GM12878 (cell line): ENCODE measurements around the gene TTL. TPM values are rescaled to one million over a fixed set of nuclear protein-coding genes. Genes with fewer than 3 reads are reported as not detected.

Source experiments
- ATAC-seq: fragments of 200-7000 bp; cut with Tn5 transposase; 3 replicates; pipeline ENCODE4 v1.9.1; 2020; ENCODE audit warnings: mild to moderate bottlenecking, moderate library complexity
- BruUV-seq: library from RNA; stranded (reverse); fragments of 400-500 nt; replicated peaks from 2 replicates; lab custom pipeline; 2021; lab: Mats Ljungman, UMichigan
- CTCF ChIA-PET: fragments of 300-600 bp; sonication (Branson Sonifier 250); formaldehyde crosslinking; extraction: SDS; loops from one replicate; lab custom pipeline; 2021; ENCODE audit warnings: inconsistent platforms; lab: Yijun Ruan, JAX
- POLR2A ChIA-PET: fragments of 350-600 bp; formaldehyde crosslinking; extraction: SDS; loops from one replicate; lab custom pipeline; 2021; ENCODE audit warnings: inconsistent platforms; lab: Charles Lee
- RAD21 ChIA-PET: fragments of 300-600 bp; sonication (Branson Sonifier 250); formaldehyde crosslinking; loops from one replicate; lab custom pipeline; 2023; ENCODE audit warnings: antibody characterized with exemption; ENCODE audit not compliant: unreplicated experiment; lab: Charles Lee
- SMC1A ChIA-PET: fragments of 300-600 bp; sonication (Branson Sonifier 250); formaldehyde crosslinking; loops from one replicate; lab custom pipeline; 2023; ENCODE audit not compliant: unreplicated experiment, uncharacterized antibody; lab: Charles Lee
- DNase-seq: peaks from one replicate; pipeline ENCODE4 v3.0.0-alpha.2; 2011; ENCODE audit warnings: low read depth, low spot score
- FAIRE-seq: peaks from 3 replicates; lab custom pipeline; 2011; peaks lifted over from hg19 to GRCh38; lab: Jason Lieb, UNC
- H2AFZ ChIP-seq: 2 replicates; pipeline ENCODE4 v1.6.0; 2011; ENCODE audit warnings: low read depth, low read length, control low read depth; ENCODE audit not compliant: control insufficient read depth
- H3K27ac ChIP-seq: 2 replicates; pipeline ENCODE4 v1.5.1; 2011; ENCODE audit warnings: control low read depth; ENCODE audit not compliant: control insufficient read depth, insufficient read depth
- H3K27me3 ChIP-seq, 2 experiments: replicated peaks in 1 of 2; 2 replicates each; pipeline versions ENCODE4 v1.6.0 to v1.6.1; 2011; ENCODE audit warnings: low read length in 1 of 2; ENCODE audit not compliant: control insufficient read depth in 2 of 2, insufficient read depth in 2 of 2
- H3K36me3 ChIP-seq, 2 experiments: 2 replicates each; pipeline ENCODE4 v1.5.1; 2011; ENCODE audit warnings: low read length in 1 of 2; ENCODE audit not compliant: control insufficient read depth in 2 of 2, insufficient read depth in 2 of 2
- H3K4me1 ChIP-seq: 2 replicates; pipeline ENCODE4 v1.6.1; 2011; ENCODE audit warnings: mild to moderate bottlenecking, low read length, moderate library complexity, mixed read lengths; ENCODE audit not compliant: control insufficient read depth, insufficient read depth
- H3K4me2 ChIP-seq: 2 replicates; pipeline ENCODE4 v1.6.0; 2011; ENCODE audit warnings: control low read depth; ENCODE audit not compliant: control insufficient read depth, insufficient read depth
- H3K4me3 ChIP-seq: fragments of 200-600 bp; sonication (generic); 2 replicates; pipeline ENCODE4 v1.5.1; 2016
- H3K79me2 ChIP-seq: 2 replicates; pipeline ENCODE4 v1.6.0; 2011; ENCODE audit warnings: low read length; ENCODE audit not compliant: control insufficient read depth, insufficient read depth
- H3K9ac ChIP-seq: 2 replicates; pipeline ENCODE4 v1.8.0; 2011; ENCODE audit warnings: low read length, control low read depth, mixed read lengths; ENCODE audit not compliant: control insufficient read depth, insufficient read depth
- H3K9me3 ChIP-seq: replicated peaks from 3 replicates; pipeline ENCODE4 v1.5.1; 2011; ENCODE audit warnings: mild to moderate bottlenecking, low read length; ENCODE audit not compliant: control insufficient read depth, insufficient read depth
- H4K20me1 ChIP-seq: 2 replicates; pipeline ENCODE4 v1.6.0; 2011; ENCODE audit not compliant: control insufficient read depth, insufficient read depth
- ETV6 ChIP-seq, 2 experiments: fragments of 450-650 bp in 1 of 2; IDR thresholded peaks in 1 of 2; conservative IDR thresholded peaks in 1 of 2; 2 replicates each; pipeline ENCODE4 v1.6.1; 2014; ENCODE audit warnings: antibody characterized with exemption in 1 of 2, borderline replicate concordance in 1 of 2, low read depth in 1 of 2, mild to moderate bottlenecking in 1 of 2, moderate library complexity in 1 of 2
- FOS ChIP-seq: IDR thresholded peaks from 3 replicates; pipeline ENCODE4 v1.6.1; 2011; ENCODE audit warnings: borderline replicate concordance; ENCODE audit not compliant: insufficient read length; ENCODE audit errors: extremely low read depth
- GATAD2B ChIP-seq: fragments of 450-650 bp; conservative IDR thresholded peaks from 2 replicates; pipeline ENCODE4 v1.6.1; 2017; ENCODE audit warnings: low read depth, mild to moderate bottlenecking, moderate library complexity
- NFIC ChIP-seq: IDR thresholded peaks from 2 replicates; pipeline ENCODE4 v1.6.1; 2012; ENCODE audit warnings: low read depth, mild to moderate bottlenecking, inconsistent platforms, low read length, moderate library complexity
- NR2C1 ChIP-seq: fragments of 450-650 bp; IDR thresholded peaks from 2 replicates; pipeline ENCODE4 v1.6.1; 2017; ENCODE audit warnings: antibody characterized with exemption, mild to moderate bottlenecking, moderate library complexity
- NR2C2 ChIP-seq: IDR thresholded peaks from 2 replicates; pipeline ENCODE4 v1.6.1; 2011; ENCODE audit warnings: borderline replicate concordance, low read depth; ENCODE audit not compliant: control insufficient read depth, insufficient read length
- POLR2AphosphoS5 ChIP-seq: IDR thresholded peaks from 2 replicates; pipeline ENCODE4 v1.6.1; 2011; ENCODE audit warnings: mild to moderate bottlenecking, low read length, inconsistent platforms
- RCOR1 ChIP-seq: conservative IDR thresholded peaks from 2 replicates; pipeline ENCODE4 v1.6.1; 2012; ENCODE audit warnings: low read depth, low read length, improper control_type of control experiment
- RELB ChIP-seq: fragments of 450-650 bp; IDR thresholded peaks from 2 replicates; pipeline ENCODE4 v1.6.1; 2017; ENCODE audit warnings: low read depth, mild to moderate bottlenecking, moderate library complexity
- SIX5 ChIP-seq: IDR thresholded peaks from 2 replicates; pipeline ENCODE4 v1.6.1; 2011; ENCODE audit warnings: mild to moderate bottlenecking, low read depth, low read length, moderate library complexity; ENCODE audit not compliant: severe bottlenecking
- TCF12 ChIP-seq: IDR thresholded peaks from 2 replicates; pipeline ENCODE4 v1.6.1; 2011; ENCODE audit warnings: low read depth, mild to moderate bottlenecking, low read length
- TCF3 ChIP-seq: IDR thresholded peaks from 2 replicates; pipeline ENCODE4 v1.6.1; 2012; ENCODE audit warnings: low read depth, mild to moderate bottlenecking, low read length, borderline replicate concordance; ENCODE audit not compliant: insufficient read depth
- ZBED1 ChIP-seq: IDR thresholded peaks from 2 replicates; pipeline ENCODE4 v1.6.1; 2016; ENCODE audit warnings: borderline replicate concordance
- ZNF592 ChIP-seq: fragments of 450-650 bp; IDR thresholded peaks from 2 replicates; pipeline ENCODE4 v1.6.1; 2017; ENCODE audit warnings: mild to moderate bottlenecking, moderate library complexity
- ZNF622 ChIP-seq: fragments of 450-650 bp; IDR thresholded peaks from 2 replicates; pipeline ENCODE4 v1.6.1; 2017; ENCODE audit warnings: mild to moderate bottlenecking, inconsistent platforms
- WGBS: methylation state at CpG from one replicate; pipeline ENCODE4 v1.1.6; 2016; ENCODE audit warnings: low lambda C conversion rate; ENCODE audit not compliant: insufficient replicate concordance, insufficient coverage; ENCODE audit errors: missing lambda C conversion rate; 5-methylcytosine and 5-hydroxymethylcytosine counted together
- in situ Hi-C: fragments of 300-500 bp; cut with MboI; formaldehyde crosslinking; loops from 9 replicates; pipeline ENCODE4 v1.14.3; 2018; ENCODE audit warnings: mixed read lengths
- intact Hi-C: fragments of 100-400 bp; cut with micrococcal nuclease; formaldehyde crosslinking; loops from one replicate; pipeline ENCODE4 v1.14.2; 2022; ENCODE audit not compliant: unreplicated experiment
- polyA plus RNA-seq, 11 experiments: library from polyadenylated mRNA; depleted of rRNA in 4 of 11; unstranded in 6 of 11; stranded (reverse) in 5 of 11; fragments of >200 nt; fragmentation: Nextera tagmentation in 4 of 11; fragmentation: Illumina TruSeq in 1 of 11; extraction: Ambion mirVana in 4 of 11; extraction: Trizol in 1 of 11; gene quantifications; 1 replicate in 1 of 11; 2 replicates in 10 of 11; pipeline versions ENCODE4 v1.2.1 to v1.2.3, GENCODE V29; 2011 to 2016; ENCODE audit warnings: inconsistent platforms in 2 of 11, missing spikeins in 2 of 11, low read depth in 1 of 11
- total RNA-seq, 4 experiments: library from RNA; depleted of rRNA in 3 of 4; stranded (reverse); fragments of >200 nt in 3 of 4; fragmentation: Illumina TruSeq in 1 of 4; extraction: Trizol in 1 of 4; gene quantifications; 2 replicates each; pipeline versions ENCODE4 v1.2.1 to v1.2.3, GENCODE V29; 2013 to 2021
- TF ChIP-seq, protein P1 (sequence below): fragments of 450-650 bp; IDR thresholded peaks from 2 replicates; pipeline ENCODE4 v1.6.1; 2014; ENCODE audit warnings: mild to moderate bottlenecking
- TF ChIP-seq, protein P2 (sequence below): fragments of 150-350 bp; IDR thresholded peaks from 2 replicates; pipeline ENCODE4 v1.6.1; 2014; ENCODE audit warnings: mild to moderate bottlenecking, low read depth, low read length

Gene TTL
- total and polyA plus RNA-seq, 10 of the 15 experiments (the other 5 are each of a cell fraction or from before 2014, with no cell fraction given): 3.9 to 27.1 (median 16.1) TPM

DNA sequence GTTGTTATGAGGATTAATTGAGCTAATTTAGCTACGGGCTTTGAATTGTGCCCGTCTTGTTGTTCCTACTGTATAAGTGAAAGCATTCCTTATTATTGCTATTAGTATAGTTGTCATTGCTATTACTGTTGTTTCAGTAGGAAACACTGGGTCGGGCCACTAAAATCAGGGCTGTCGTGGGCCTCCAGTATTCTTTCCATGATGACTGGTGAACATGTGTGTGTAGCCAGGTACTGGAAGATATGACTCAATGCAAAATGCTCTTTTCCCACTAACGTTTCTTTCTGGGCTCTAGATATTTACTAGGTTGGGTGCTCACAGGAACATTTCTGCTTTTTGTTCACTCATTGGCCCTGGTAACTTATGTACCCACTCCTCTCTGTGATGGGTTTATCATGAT is 4.9 kb downstream of the TTL start:
- ATAC-seq (no peak), FAIRE-seq (no peak), DNase-seq (no peak)
- Histone ChIP-seq H3K27ac (no peak overlapping the region), H3K9me3 (no peaks in the 10 kb centered on the region), H2AFZ (no peak overlapping the region), H3K4me1 (peaks cover 10% of the 10 kb centered on the region), H3K36me3 (peaks cover 0 to 2% of the 10 kb centered on the region in 2 experiments; a peak in 2 of 4 replicates), H3K4me3 (no peak overlapping the region), H3K4me2 (no peak overlapping the region), H3K9ac (no peak overlapping the region), H3K79me2 (peaks cover 14% of the 10 kb centered on the region), H3K27me3 (no peaks in the 10 kb centered on the region), H4K20me1 (no peaks in the 10 kb centered on the region)
- 34% methylated on average over 5 of the region's 5 CpGs for WGBS
- ChIA-PET RAD21 (no interaction called here), POLR2A (no interaction called here), CTCF (interaction anchor here (0.6 kb wide), 1 partner anchor 51 kb away, joined by 3 read pairs; no protein-coding TSS in a partner anchor), SMC1A (interaction anchor here (0.8 kb wide), 1 partner anchor 15 kb away, joined by 3 read pairs; no protein-coding TSS in a partner anchor)
- intact Hi-C loops: no loop called here
- in situ Hi-C loops: no loop called here
- no TSS peak for BruUV-seq
- TF ChIP-seq POLR2AphosphoS5 (no peak), TCF12 (no peak), RCOR1 (no peak), FOS (no peak), ZNF592 (no peak), GATAD2B (no peak), NR2C2 (no peak), NFIC (no peak), ZNF622 (no peak), ETV6 (conservative IDR thresholded peaks at IDR 0.05 in 1 of 2, IDR thresholded peaks at IDR 0.05 in 1 of 2; ENCODE audit: borderline replicate concordance in 1 of 2, low read depth in 1 of 2) (no peak), TCF3 (no peak), ZBED1 (no peak), NR2C1 (no peak), SIX5 (no peak), RELB (no peak)
- TF ChIP-seq, protein P1, sequence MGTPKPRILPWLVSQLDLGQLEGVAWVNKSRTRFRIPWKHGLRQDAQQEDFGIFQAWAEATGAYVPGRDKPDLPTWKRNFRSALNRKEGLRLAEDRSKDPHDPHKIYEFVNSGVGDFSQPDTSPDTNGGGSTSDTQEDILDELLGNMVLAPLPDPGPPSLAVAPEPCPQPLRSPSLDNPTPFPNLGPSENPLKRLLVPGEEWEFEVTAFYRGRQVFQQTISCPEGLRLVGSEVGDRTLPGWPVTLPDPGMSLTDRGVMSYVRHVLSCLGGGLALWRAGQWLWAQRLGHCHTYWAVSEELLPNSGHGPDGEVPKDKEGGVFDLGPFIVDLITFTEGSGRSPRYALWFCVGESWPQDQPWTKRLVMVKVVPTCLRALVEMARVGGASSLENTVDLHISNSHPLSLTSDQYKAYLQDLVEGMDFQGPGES: no peak
- TF ChIP-seq, protein P2, sequence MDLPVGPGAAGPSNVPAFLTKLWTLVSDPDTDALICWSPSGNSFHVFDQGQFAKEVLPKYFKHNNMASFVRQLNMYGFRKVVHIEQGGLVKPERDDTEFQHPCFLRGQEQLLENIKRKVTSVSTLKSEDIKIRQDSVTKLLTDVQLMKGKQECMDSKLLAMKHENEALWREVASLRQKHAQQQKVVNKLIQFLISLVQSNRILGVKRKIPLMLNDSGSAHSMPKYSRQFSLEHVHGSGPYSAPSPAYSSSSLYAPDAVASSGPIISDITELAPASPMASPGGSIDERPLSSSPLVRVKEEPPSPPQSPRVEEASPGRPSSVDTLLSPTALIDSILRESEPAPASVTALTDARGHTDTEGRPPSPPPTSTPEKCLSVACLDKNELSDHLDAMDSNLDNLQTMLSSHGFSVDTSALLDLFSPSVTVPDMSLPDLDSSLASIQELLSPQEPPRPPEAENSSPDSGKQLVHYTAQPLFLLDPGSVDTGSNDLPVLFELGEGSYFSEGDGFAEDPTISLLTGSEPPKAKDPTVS: no peak
